Measurements from ENCODE around the gene DRD1. TPM values are rescaled to one million over a fixed set of nuclear protein-coding genes. Genes with fewer than 3 reads are reported as not detected.

DRD1 gene
- total and polyA plus RNA-seq, 2 donors from 2014 or later = 0.25 to 0.28 TPM

DNA sequence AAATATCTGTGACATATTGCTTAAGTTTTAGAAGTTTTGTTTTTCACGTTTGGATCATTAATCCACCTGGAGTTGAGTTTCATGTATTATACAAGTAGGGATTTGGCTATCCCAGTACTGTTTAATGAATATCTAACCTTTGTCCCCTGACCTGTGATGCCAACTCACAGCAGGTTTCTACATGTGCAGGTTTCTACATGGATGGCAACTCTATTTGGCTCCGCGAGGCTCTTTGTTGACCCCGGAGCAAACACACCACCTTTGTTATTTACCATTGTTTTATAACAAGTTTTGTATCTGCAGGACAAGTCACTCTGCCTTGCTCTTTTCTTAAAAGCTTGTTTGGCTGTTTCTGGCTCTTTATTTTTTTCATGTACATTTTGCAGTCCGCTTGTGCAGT lies 33.5 kb upstream of the DRD1 start:
- Histone ChIP-seq H3K36me3 (ENCODE audit: control insufficient read depth in 2 of 3, insufficient read depth in 3 of 3, low read length in 3 of 3) (no peaks in the 10 kb centered on the region), H3K4me1 (ENCODE audit: control insufficient read depth in 2 of 3, insufficient read depth in 2 of 3, low read depth in 1 of 3, low read length in 3 of 3) (peaks cover 0 to 19% (median 8%) of the 10 kb centered on the region in 3 donors), H3K9me3 (ENCODE audit: control insufficient read depth in 2 of 3, insufficient read depth in 1 of 3, low read length in 3 of 3) (no peaks in the 10 kb centered on the region), H3K9ac (ENCODE audit: low read length in 3 of 3) (no peak overlapping the region), H3K27ac (ENCODE audit: low read depth in 2 of 2, low read length in 2 of 2) (peak overlapping the region in 1 of 2 donors; percentile 59), H3K4me3 (ENCODE audit: low read length in 3 of 3) (no peak overlapping the region), H3K27me3 (ENCODE audit: control insufficient read depth, insufficient read depth, low read length) (no peaks in the 10 kb centered on the region)
- DNase-seq (no peak), FAIRE-seq (no peak)
- intact Hi-C loops (cut with DNase I) = no loop called here
- TF ChIP-seq, protein P1, sequence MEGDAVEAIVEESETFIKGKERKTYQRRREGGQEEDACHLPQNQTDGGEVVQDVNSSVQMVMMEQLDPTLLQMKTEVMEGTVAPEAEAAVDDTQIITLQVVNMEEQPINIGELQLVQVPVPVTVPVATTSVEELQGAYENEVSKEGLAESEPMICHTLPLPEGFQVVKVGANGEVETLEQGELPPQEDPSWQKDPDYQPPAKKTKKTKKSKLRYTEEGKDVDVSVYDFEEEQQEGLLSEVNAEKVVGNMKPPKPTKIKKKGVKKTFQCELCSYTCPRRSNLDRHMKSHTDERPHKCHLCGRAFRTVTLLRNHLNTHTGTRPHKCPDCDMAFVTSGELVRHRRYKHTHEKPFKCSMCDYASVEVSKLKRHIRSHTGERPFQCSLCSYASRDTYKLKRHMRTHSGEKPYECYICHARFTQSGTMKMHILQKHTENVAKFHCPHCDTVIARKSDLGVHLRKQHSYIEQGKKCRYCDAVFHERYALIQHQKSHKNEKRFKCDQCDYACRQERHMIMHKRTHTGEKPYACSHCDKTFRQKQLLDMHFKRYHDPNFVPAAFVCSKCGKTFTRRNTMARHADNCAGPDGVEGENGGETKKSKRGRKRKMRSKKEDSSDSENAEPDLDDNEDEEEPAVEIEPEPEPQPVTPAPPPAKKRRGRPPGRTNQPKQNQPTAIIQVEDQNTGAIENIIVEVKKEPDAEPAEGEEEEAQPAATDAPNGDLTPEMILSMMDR (IDR thresholded peaks at IDR 0.05; ENCODE audit: borderline replicate concordance, extremely low read depth, insufficient read depth) = no peak

DNA sequence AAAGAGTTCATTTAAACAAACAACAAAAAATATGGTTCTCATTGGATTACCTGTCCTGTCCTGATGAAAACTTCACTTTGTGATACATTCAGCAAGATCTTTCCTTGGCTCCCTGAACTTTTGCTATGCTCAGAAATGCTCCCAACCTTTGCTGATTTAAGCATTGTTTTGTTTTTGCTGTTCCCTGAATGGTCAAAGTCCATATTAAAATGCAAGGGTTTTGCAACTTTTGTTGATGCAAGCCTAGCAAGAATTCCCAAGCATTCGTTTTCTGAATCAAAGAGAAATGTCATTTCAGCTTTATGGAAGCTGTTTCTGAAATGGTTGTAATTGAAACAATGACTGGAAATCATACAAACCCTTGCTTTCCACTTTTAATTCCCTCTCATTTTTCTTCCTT lies 31.3 kb upstream of the DRD1 start:
- TF ChIP-seq, protein P1 (IDR thresholded peaks at IDR 0.05; ENCODE audit: borderline replicate concordance, extremely low read depth, insufficient read depth) = no peak
- no peak overlapping the region for H3K9ac ChIP-seq (ENCODE audit: low read length in 3 of 3)
- peaks cover 0 to 16% (median 8%) of the 10 kb centered on the region in 3 donors for H3K4me1 ChIP-seq (ENCODE audit: control insufficient read depth in 2 of 3, insufficient read depth in 2 of 3, low read depth in 1 of 3, low read length in 3 of 3)
- intact Hi-C loops (cut with DNase I) = no loop called here
- H3K36me3 ChIP-seq (ENCODE audit: control insufficient read depth in 2 of 3, insufficient read depth in 3 of 3, low read length in 3 of 3) = no peaks in the 10 kb centered on the region
- no peaks in the 10 kb centered on the region for H3K27me3 ChIP-seq (ENCODE audit: control insufficient read depth, insufficient read depth, low read length)
- DNase-seq (no peak), FAIRE-seq (no peak)
- no peak overlapping the region for H3K4me3 ChIP-seq (ENCODE audit: low read length in 3 of 3)
- H3K27ac ChIP-seq (ENCODE audit: low read depth in 2 of 2, low read length in 2 of 2) = peak overlapping the region in 1 of 2 donors; percentile 30
- H3K9me3 ChIP-seq (ENCODE audit: control insufficient read depth in 2 of 3, insufficient read depth in 1 of 3, low read length in 3 of 3) = no peaks in the 10 kb centered on the region

DNA sequence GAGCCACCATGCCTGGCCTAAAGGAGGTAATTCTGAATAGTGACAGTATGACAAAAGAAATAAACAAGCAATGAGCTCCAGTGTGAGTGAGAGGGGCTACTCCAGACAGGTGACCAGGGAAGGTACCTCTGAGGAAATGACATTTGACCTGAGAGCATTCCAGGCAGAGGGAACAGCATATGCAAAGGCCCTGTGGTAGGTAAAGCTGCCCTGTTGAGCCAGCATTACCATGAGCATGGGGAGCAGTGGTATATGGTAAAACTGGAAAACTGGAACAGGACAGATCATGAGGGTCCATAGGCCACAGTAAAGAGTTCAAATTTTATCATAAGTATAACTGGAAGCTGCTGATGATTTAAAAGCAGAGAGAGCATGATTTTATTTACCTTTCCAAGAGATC lies 28.4 kb upstream of the DRD1 start:
- no peaks in the 10 kb centered on the region for H3K9me3 ChIP-seq (ENCODE audit: control insufficient read depth in 2 of 3, insufficient read depth in 1 of 3, low read length in 3 of 3)
- TF ChIP-seq, protein P1 (IDR thresholded peaks at IDR 0.05; ENCODE audit: borderline replicate concordance, extremely low read depth, insufficient read depth) = no peak
- no peak overlapping the region for H3K4me3 ChIP-seq (ENCODE audit: low read length in 3 of 3)
- H3K4me1 ChIP-seq (ENCODE audit: control insufficient read depth in 2 of 3, insufficient read depth in 2 of 3, low read depth in 1 of 3, low read length in 3 of 3) = peaks cover 0 to 8% (median 5%) of the 10 kb centered on the region in 3 donors
- DNase-seq (no peak), FAIRE-seq (no peak)
- no peak overlapping the region for H3K27ac ChIP-seq (ENCODE audit: low read depth in 2 of 2, low read length in 2 of 2)
- H3K27me3 ChIP-seq (ENCODE audit: control insufficient read depth, insufficient read depth, low read length) = no peaks in the 10 kb centered on the region
- no peak overlapping the region for H3K9ac ChIP-seq (ENCODE audit: low read length in 3 of 3)
- intact Hi-C loops (cut with DNase I) = no loop called here
- no peaks in the 10 kb centered on the region for H3K36me3 ChIP-seq (ENCODE audit: control insufficient read depth in 2 of 3, insufficient read depth in 3 of 3, low read length in 3 of 3)

DNA sequence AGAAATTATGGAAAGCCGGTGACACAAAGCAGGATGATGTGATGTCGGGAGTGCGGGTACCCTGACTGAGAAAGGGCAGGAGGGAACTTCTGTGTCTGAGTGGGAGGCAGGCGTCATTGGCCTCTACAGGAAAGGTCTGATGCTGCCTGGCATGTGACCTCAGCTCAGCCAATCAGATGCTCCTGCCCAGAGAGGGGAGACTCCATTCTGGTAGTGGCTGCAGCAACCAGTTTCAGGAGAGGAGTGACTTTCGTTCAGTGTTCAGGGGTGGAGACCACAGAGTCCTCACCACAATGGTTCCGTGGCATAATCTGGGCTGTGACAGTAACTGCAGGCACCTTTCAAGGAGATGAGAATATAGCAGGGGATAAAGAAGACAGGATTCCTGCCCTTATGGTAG lies 27.6 kb upstream of the DRD1 start:
- TF ChIP-seq, protein P1 (IDR thresholded peaks at IDR 0.05; ENCODE audit: borderline replicate concordance, extremely low read depth, insufficient read depth) = no peak
- Histone ChIP-seq H3K4me1 (ENCODE audit: control insufficient read depth in 2 of 3, insufficient read depth in 2 of 3, low read depth in 1 of 3, low read length in 3 of 3) (peaks cover 0 to 5% (median 2%) of the 10 kb centered on the region in 3 donors), H3K36me3 (ENCODE audit: control insufficient read depth in 2 of 3, insufficient read depth in 3 of 3, low read length in 3 of 3) (no peaks in the 10 kb centered on the region), H3K9me3 (ENCODE audit: control insufficient read depth in 2 of 3, insufficient read depth in 1 of 3, low read length in 3 of 3) (no peaks in the 10 kb centered on the region), H3K9ac (ENCODE audit: low read length in 3 of 3) (no peak overlapping the region), H3K4me3 (ENCODE audit: low read length in 3 of 3) (no peak overlapping the region), H3K27me3 (ENCODE audit: control insufficient read depth, insufficient read depth, low read length) (no peaks in the 10 kb centered on the region), H3K27ac (ENCODE audit: low read depth in 2 of 2, low read length in 2 of 2) (no peak overlapping the region)
- FAIRE-seq (no peak), DNase-seq (no peak)
- intact Hi-C loops (cut with DNase I) = no loop called here
